Ishikawa (cell line): Measurements from ENCODE around the gene ZNF644.

Source experiments
- CEBPB ChIP-seq: IDR thresholded peaks from 2 replicates; pipeline ENCODE4 v1.6.1; 2012
- CREB1 ChIP-seq: IDR thresholded peaks from 2 replicates; pipeline ENCODE4 v1.6.1; 2012; ENCODE audit warnings: low read depth
- EGR1 ChIP-seq: IDR thresholded peaks from 2 replicates; pipeline ENCODE4 v1.6.1; 2012
- EP300 ChIP-seq: IDR thresholded peaks from 2 replicates; pipeline ENCODE4 v1.6.1; 2012; ENCODE audit warnings: borderline replicate concordance
- FOXM1 ChIP-seq: IDR thresholded peaks from 2 replicates; pipeline ENCODE4 v1.6.1; 2012; ENCODE audit warnings: low read depth, borderline replicate concordance
- NFIC ChIP-seq: IDR thresholded peaks from 2 replicates; pipeline ENCODE4 v1.6.1; 2012
- RAD21 ChIP-seq: IDR thresholded peaks from 2 replicates; pipeline ENCODE4 v1.6.1; 2012; ENCODE audit warnings: low read depth
- TAF1 ChIP-seq: IDR thresholded peaks from 2 replicates; pipeline ENCODE4 v1.6.1; 2012; ENCODE audit warnings: low read depth, mild to moderate bottlenecking
- TCF12 ChIP-seq: IDR thresholded peaks from 2 replicates; pipeline ENCODE4 v1.6.1; 2012; ENCODE audit warnings: low read depth
- TEAD4 ChIP-seq: IDR thresholded peaks from 2 replicates; pipeline ENCODE4 v1.6.1; 2012
- YY1 ChIP-seq: IDR thresholded peaks from 2 replicates; pipeline ENCODE4 v1.6.1; 2012; ENCODE audit warnings: low read depth
- ZBTB7A ChIP-seq: IDR thresholded peaks from 2 replicates; pipeline ENCODE4 v1.6.1; 2012; ENCODE audit warnings: low read depth
- TF ChIP-seq, protein P1 (sequence below): IDR thresholded peaks from 2 replicates; pipeline ENCODE4 v1.6.1; 2012; ENCODE audit warnings: low read depth, mild to moderate bottlenecking
- TF ChIP-seq, protein P2 (sequence below): IDR thresholded peaks from 2 replicates; pipeline ENCODE4 v1.6.1; 2012
- TF ChIP-seq, protein P3 (sequence below): IDR thresholded peaks from 2 replicates; pipeline ENCODE4 v1.6.1; 2012

The ZNF644 gene

DNA sequence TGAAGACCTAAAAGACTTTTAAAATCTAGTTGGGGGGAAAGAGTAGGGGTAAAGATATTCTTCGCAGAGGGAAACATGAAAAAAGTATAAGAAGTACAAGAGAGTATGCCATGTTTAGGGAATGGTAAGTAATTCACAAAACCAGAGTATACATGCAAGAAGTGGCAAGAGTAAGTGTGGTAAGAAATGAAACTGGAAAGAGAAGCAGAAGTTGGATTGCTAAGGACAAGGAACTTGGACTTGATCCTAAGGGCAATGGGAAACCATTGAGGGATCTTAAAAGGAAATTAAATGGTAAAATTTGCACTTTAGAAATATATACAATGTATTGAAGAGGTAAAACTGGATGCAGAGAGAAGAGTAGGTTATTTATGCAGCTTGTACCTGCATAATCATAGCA lies 9.2 kb upstream of the ZNF644 start:
- TF ChIP-seq TAF1 (no peak), TEAD4 (no peak), RAD21 (no peak), NFIC (no peak), TCF12 (no peak), ZBTB7A (no peak), YY1 (no peak), EGR1 (no peak), CREB1 (no peak), CEBPB (no peak), FOXM1 (no peak), EP300 (no peak)
- TF ChIP-seq, protein P1, sequence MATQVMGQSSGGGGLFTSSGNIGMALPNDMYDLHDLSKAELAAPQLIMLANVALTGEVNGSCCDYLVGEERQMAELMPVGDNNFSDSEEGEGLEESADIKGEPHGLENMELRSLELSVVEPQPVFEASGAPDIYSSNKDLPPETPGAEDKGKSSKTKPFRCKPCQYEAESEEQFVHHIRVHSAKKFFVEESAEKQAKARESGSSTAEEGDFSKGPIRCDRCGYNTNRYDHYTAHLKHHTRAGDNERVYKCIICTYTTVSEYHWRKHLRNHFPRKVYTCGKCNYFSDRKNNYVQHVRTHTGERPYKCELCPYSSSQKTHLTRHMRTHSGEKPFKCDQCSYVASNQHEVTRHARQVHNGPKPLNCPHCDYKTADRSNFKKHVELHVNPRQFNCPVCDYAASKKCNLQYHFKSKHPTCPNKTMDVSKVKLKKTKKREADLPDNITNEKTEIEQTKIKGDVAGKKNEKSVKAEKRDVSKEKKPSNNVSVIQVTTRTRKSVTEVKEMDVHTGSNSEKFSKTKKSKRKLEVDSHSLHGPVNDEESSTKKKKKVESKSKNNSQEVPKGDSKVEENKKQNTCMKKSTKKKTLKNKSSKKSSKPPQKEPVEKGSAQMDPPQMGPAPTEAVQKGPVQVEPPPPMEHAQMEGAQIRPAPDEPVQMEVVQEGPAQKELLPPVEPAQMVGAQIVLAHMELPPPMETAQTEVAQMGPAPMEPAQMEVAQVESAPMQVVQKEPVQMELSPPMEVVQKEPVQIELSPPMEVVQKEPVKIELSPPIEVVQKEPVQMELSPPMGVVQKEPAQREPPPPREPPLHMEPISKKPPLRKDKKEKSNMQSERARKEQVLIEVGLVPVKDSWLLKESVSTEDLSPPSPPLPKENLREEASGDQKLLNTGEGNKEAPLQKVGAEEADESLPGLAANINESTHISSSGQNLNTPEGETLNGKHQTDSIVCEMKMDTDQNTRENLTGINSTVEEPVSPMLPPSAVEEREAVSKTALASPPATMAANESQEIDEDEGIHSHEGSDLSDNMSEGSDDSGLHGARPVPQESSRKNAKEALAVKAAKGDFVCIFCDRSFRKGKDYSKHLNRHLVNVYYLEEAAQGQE: no peak
- TF ChIP-seq, protein P2, sequence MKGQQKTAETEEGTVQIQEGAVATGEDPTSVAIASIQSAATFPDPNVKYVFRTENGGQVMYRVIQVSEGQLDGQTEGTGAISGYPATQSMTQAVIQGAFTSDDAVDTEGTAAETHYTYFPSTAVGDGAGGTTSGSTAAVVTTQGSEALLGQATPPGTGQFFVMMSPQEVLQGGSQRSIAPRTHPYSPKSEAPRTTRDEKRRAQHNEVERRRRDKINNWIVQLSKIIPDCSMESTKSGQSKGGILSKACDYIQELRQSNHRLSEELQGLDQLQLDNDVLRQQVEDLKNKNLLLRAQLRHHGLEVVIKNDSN: no peak
- TF ChIP-seq, protein P3, sequence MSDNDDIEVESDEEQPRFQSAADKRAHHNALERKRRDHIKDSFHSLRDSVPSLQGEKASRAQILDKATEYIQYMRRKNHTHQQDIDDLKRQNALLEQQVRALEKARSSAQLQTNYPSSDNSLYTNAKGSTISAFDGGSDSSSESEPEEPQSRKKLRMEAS: no peak

DNA sequence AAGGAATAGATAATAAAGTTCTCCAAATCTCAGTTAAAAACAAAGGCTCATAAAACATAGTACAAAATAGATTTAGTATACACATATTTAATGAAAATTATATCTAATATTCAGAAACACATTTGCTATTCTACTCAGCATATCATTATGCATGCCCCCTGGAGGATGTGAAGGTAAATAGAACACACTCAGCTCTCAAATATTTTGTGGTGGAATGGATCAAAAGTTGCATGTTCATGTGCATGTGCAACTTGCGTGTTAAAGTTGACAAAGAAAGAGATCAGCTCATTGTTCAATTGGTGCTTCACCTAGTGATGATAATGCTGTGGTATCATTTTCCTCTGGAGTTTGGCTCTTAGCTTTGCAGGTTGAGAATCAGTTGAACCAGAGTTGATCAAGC lies 4.9 kb upstream of the ZNF644 start:
- no peak for TF ChIP-seq RAD21
- TF ChIP-seq CREB1: no peak
- TF ChIP-seq, protein P2: no peak
- no peak for TF ChIP-seq EGR1
- no peak for TF ChIP-seq TEAD4
- TF ChIP-seq TAF1: no peak
- no peak for TF ChIP-seq FOXM1
- no peak for TF ChIP-seq NFIC
- TF ChIP-seq CEBPB: no peak
- TF ChIP-seq, protein P1: no peak
- TF ChIP-seq, protein P3: no peak
- no peak for TF ChIP-seq TCF12
- TF ChIP-seq EP300: no peak
- TF ChIP-seq YY1: no peak
- no peak for TF ChIP-seq ZBTB7A

DNA sequence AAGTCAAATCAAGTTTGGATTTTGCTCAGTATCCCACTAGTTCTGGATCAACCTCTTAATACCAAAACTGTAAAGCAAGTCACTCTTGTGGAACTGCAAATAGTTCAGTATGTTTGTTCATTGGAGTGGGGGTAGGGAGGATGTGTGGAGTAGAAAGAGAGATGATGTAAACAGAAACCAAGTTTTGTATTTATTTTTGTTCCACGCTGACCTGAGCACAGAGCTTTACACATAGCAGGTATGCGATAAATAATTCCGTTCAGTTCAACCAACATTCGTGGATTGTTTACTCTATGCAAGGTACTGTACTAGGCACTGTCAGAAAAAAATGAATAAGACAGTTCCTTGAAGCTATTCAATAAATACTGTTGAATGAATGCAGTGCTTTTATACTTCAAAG lies 4.5 kb upstream of the ZNF644 start:
- no peak for TF ChIP-seq EP300

DNA sequence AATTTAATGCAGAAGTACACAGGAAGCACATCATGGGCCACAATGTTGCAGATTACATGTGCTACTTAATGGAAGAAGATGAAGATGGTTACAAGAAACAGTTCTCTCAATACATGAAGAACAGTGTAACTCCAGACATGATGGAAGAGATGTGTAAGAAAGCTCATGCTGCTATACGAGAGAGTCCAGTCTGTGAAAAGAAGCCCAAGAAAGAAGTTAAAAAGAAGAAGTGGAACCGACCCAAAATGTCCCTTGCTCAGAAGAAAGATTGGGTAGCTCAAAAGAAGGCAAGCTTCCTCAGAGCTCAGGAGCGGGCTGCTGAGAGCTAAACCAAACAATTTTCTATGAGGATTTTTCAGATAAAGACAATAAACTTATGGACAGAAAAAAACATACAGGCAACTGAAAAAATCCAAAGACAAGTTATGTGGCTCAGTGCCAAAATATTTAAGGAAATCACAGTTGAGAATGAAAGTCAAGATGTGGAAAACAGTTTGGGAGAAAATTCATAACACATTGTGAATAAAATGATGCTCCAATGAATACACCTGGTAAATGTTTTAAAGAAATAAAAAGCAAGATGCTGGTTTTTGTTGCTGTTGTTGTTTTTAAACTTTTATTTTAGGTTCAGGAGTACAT lies 2.8 kb upstream of the ZNF644 start:
- TF ChIP-seq, protein P1: no peak
- no peak for TF ChIP-seq TCF12
- no peak for TF ChIP-seq EP300
- no peak for TF ChIP-seq RAD21
- TF ChIP-seq, protein P2: no peak
- TF ChIP-seq TEAD4: no peak
- no peak for TF ChIP-seq EGR1
- TF ChIP-seq, protein P3: no peak
- TF ChIP-seq NFIC: no peak
- TF ChIP-seq CREB1: no peak
- TF ChIP-seq ZBTB7A: no peak
- no peak for TF ChIP-seq TAF1
- no peak for TF ChIP-seq FOXM1
- TF ChIP-seq YY1: no peak
- TF ChIP-seq CEBPB: no peak
